GM12891 (cell line): ENCODE measurements around the gene TNKS1BP1.
"Not testable (repeated sequence)": the region's sequence is repeated elsewhere in the genome, so short reads cannot be mapped to it uniquely, and the experiment has no call there.

Source experiments
- DNase-seq: peaks from one replicate; pipeline ENCODE4 v3.0.0; 2011; ENCODE audit warnings: low spot score; ENCODE audit not compliant: insufficient read length
- FAIRE-seq: peaks from 2 replicates; lab custom pipeline; 2011; peaks lifted over from hg19 to GRCh38; lab: Jason Lieb, UNC
- PAX5 ChIP-seq: IDR thresholded peaks from 2 replicates; pipeline ENCODE4 v1.6.1; 2011; ENCODE audit warnings: low read length, moderate library complexity, mild to moderate bottlenecking; ENCODE audit not compliant: insufficient read depth, severe bottlenecking
- POLR2A ChIP-seq: IDR thresholded peaks from 2 replicates; pipeline ENCODE4 v1.6.1; 2011; ENCODE audit warnings: low read depth, low read length, control low read depth
- POLR2AphosphoS5 ChIP-seq: IDR thresholded peaks from 2 replicates; pipeline ENCODE4 v1.6.1; 2011; ENCODE audit warnings: low read depth, low read length, control low read depth
- POU2F2 ChIP-seq: IDR thresholded peaks from 2 replicates; pipeline ENCODE4 v1.6.1; 2011; ENCODE audit warnings: low read depth, mild to moderate bottlenecking, control low read depth, low read length, moderate library complexity
- SPI1 ChIP-seq: IDR thresholded peaks from 2 replicates; pipeline ENCODE4 v1.6.1; 2011; ENCODE audit warnings: low read depth, low read length, control low read depth
- TAF1 ChIP-seq: IDR thresholded peaks from 2 replicates; pipeline ENCODE4 v1.6.1; 2011; ENCODE audit warnings: low read depth, low read length, control low read depth

TNKS1BP1 gene

DNA sequence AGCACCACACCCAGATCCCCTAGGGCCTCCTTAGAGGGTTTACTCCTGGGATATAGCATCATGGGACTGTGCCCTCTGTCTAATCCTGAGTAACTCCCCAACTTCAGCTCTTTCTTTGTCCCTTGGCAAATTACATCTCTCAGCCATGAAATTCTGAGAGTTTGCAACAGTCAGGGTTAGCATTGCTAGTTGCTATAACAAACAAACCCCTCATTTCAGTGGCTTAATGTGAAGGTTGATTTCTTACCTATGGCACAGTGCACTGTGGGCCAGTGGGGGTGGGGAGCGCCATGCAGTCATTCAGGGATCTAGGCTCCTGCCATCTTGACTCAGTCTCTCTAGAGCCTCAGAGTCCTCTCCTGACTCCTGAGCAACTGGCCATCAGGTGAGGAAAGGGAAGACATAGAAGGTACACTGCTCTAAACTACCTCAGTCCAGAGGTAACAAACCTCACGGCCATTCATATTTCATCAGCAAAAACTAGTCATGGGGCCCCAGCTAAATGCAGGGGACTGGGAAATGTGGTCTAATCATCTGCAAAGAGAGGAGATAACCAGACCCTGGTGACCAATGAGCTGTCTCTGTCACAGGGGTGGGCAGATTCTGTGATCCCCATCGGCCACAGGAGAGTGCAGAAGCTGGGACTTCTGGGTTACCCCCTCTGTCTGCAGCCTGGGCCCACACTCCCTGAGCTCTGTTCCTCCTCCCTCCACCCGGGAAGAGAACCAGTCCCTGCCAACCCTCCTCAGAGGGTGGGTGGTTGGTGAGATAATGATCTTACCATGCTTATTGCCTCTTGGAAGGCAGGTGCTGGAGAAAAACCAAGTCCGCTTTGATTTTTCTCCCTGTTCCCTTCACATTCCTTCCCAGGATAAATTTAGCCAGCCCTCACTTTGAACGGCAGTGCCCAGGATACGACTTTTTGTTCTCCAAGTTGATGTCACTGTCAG is 38.7 kb upstream of the TNKS1BP1 start:
- DNase-seq (no peak), FAIRE-seq (no peak)
- no peak for TF ChIP-seq POLR2A
- TF ChIP-seq POU2F2 = no peak
- no peak for TF ChIP-seq SPI1
- TF ChIP-seq TAF1 = no peak
- no peak for TF ChIP-seq POLR2AphosphoS5
- no peak for TF ChIP-seq PAX5

DNA sequence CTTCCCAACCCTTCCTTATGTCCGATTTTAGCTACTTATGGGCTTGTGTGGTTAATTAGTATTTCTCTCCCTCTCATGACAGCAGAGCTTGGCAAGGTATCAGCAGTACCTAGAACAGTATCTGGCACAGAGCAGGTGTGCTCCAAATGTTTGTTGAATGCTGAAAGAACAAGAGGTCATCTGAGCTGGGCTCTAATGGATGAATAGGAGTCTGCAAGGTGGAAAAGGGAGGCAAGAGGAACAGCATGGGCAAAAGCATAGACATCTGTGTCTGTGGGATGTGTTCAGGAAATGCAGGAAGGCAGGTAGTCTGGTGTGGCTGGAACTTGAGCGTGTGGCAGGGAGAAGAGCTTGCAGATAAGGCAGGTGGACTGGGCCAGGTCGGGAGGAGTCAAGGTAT is 37.2 kb upstream of the TNKS1BP1 start:
- FAIRE-seq (no peak), DNase-seq (no peak)
- TF ChIP-seq POLR2AphosphoS5 = no peak
- no peak for TF ChIP-seq POU2F2
- TF ChIP-seq TAF1 = no peak
- no peak for TF ChIP-seq PAX5
- TF ChIP-seq POLR2A = no peak
- TF ChIP-seq SPI1 = no peak

DNA sequence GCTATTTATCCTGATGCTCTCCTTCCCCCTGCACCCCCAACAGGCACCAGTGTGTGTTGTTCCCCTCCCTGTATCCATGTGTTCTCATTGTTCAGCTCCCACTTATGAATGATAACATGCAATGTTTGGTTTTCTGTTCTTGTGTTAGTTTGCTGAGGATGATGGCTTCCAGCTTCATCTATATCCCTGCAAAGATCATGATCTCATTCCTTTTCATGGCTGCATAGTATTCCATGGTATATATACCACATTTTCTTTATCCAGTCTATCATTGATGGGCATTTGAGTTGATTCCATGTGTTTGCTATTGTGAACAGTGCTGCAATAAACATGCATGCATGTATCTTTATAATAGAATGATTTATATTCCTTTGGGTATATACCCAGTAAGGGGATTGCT is 36.7 kb upstream of the TNKS1BP1 start:
- not testable (repeated sequence) for FAIRE-seq, DNase-seq

DNA sequence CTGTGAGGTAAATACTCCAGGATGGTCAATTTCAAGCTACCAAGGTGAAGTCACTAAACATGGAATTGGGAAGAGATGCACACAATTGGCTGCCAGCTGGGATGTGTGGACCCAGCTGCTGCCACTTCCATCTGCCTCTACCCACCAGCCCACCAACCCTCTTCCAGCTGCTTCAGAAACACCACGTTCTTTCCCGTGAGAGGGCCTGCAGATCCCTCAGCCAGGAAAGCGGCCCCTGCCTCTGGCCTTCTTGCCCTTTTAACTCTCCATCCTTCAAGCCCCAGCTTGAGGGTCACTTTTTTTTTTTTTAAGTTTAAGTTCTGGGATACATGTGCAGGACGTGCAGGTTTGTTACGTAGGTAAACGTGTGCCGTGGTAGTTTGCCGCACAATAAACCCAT is 36.2 kb upstream of the TNKS1BP1 start:
- no peak for TF ChIP-seq PAX5
- no peak for TF ChIP-seq SPI1
- TF ChIP-seq TAF1 = no peak
- TF ChIP-seq POLR2AphosphoS5 = no peak
- no peak for TF ChIP-seq POU2F2
- no peak for TF ChIP-seq POLR2A
- FAIRE-seq = no peak

DNA sequence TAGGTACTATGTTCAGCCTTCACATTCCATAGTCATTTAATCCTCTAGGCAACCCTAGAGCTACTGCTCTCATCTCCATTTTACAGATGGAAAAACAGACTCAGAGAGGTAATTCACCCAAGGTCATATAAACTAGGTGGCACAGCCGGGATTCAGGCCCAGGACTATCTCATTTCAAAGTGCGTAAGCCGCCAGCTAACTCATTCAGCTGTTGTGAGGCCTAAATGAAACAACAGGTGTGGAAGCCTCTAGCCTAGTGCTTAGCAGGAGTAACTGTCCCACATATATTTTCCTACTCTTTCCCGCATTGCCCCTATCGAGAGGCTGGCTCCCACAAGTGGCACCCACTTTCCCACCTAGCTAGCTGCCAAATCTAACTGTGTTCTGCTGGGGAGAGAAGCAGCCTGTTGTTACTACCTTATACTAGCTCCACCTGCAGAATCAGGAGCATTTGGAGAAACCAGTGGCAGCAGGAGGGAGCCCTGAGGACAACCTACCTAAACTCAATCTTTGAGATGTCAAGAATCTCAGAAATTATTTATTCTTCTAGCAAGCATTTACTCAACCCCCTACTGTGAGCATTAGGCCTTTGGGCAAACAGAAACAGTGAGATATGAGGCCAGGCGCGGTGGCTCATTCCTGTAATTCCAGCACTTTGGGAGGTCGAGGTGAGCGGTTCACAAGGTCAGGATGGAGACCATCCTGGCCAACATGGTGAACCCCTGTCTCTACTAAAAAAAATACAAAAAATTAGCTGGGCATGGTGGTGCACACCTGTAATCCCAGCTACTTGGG is 35.3 kb upstream of the TNKS1BP1 start:
- no peak for DNase-seq

More for the DNA sequence above, 36.2 kb upstream of the TNKS1BP1 start:
- no peak for DNase-seq

DNA sequence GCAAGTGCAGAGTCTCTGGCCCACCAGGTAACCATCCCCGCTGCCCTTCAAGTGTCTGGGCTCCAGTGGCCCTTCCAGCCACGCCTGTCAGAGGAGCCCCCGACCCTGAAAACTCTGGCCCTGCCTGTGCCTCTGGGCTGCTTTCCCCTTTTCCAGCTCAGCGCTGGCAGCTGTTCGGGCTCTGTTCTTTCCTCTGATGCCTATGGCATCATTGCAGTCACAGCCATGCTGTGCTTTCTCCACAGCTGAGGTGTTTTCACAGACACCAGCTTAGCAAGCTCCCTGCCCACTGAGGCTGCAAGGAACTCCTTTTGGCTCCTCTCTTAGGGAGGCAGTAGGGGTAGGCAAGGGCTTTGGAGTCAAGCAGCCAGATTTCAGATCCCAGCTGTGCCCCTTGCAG is 34.6 kb upstream of the TNKS1BP1 start:
- FAIRE-seq = no peak
- no peak for TF ChIP-seq SPI1
- TF ChIP-seq TAF1 = no peak
- no peak for TF ChIP-seq POU2F2

More for the DNA sequence above, 35.3 kb upstream of the TNKS1BP1 start:
- FAIRE-seq = no peak
- TF ChIP-seq POLR2A = no peak
- TF ChIP-seq PAX5 = no peak
- no peak for TF ChIP-seq SPI1
- TF ChIP-seq POU2F2 = no peak
- no peak for TF ChIP-seq TAF1
- TF ChIP-seq POLR2AphosphoS5 = no peak

DNA sequence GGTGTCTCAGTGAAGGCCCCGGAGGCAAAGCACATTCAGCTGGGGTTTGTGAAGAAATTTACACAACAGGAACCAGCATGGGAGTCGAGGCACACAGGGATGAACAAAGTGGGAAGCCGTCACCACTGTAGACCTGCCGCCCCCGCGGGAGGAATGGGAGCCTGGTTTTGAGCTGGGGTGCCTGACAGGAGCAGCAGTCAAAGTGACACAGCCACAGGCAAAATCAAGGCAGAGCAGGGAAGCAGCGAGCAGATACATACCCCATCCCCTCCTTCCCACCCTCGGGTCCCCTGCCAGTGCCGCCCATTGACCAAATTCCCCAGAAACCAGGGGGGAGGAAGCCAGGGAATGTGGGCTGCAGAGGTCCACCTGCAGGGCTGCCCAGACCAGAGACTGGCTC is 34.2 kb upstream of the TNKS1BP1 start:
- FAIRE-seq (no peak), DNase-seq (no peak)
- TF ChIP-seq SPI1 (no peak), POU2F2 (no peak), TAF1 (no peak), POLR2AphosphoS5 (no peak), POLR2A (no peak), PAX5 (no peak)

More for the DNA sequence above, 34.6 kb upstream of the TNKS1BP1 start:
- no peak for DNase-seq

DNA sequence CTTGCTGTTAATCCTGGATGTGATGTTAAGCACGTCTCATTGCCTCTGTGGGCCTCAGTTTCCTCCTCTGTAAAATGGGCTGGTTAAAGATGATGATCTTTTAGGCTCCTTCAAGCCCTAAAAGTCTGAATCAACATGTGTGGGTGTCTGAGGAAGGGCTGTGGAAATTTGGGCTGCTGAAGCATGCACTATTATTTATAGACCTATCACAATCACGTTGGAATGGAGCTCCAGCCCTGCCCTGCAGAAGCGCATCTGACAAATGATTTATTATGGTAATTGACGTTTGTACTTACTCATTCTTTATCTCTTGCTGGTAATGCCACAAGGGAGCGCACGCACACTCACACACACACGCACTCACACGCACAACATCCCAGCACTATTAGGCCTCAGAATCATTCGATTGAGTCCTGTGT is 33.8 kb upstream of the TNKS1BP1 start:
- TF ChIP-seq TAF1 = no peak
- DNase-seq = no peak
- no peak for FAIRE-seq

DNA sequence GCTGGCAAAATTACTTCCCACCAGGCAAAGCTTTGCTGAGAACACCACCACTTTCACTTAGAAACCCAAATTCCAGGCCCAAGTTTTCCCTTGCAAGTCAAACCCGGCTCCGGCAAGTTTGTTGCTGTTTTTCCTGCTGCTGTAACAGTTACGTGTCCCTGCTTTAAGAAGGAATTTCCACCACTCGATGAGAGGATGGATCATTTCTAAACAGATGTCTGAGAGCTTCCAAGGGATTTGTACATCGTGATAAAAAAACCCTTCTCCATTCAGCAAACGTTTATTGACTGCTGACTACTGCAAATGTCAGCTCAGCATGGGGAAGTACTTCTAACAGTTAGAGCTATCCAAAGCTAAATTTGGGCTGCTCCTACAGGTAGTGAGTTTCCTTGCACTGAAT is 33.1 kb upstream of the TNKS1BP1 start:
- no peak for DNase-seq
- no peak for FAIRE-seq
- TF ChIP-seq TAF1 = no peak
- no peak for TF ChIP-seq SPI1
- no peak for TF ChIP-seq PAX5
- no peak for TF ChIP-seq POLR2AphosphoS5
- no peak for TF ChIP-seq POU2F2
- no peak for TF ChIP-seq POLR2A

DNA sequence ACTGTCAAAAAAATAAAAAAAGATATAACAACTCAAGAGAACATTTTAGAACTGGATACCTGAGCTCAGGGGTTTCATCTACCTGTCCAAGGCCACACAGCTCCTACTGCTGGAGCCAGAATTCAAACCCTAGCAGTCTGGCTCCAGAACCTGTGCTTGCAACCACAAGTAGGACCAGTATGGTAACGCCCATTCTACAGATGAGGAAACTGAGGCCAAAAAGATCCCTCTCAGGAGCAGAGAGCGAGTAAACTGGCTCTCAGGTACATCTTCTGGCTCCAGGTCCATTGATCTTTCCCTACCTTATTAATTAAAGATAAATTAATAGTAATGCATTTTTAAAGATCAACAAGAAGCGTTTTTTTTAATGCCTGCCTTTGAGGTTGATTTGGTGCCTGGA is 32.6 kb upstream of the TNKS1BP1 start:
- TF ChIP-seq SPI1 (no peak), POLR2AphosphoS5 (no peak)
- no peak for FAIRE-seq
- no peak for DNase-seq
